Body of pancreas (tissue), 4 donors: ENCODE measurements around the gene LIN37. TPM values are rescaled to one million over a fixed set of nuclear protein-coding genes. Genes with fewer than 3 reads are reported as not detected.

Source experiments
- ATAC-seq: fragments of 150-250 bp; one replicate; pipeline ENCODE4 v1.9.1; 2016
- DNase-seq, 4 donors: peaks; one replicate each; pipeline ENCODE4 v3.0.0-alpha.2; 2019
- H3K27ac ChIP-seq, 4 donors: fragments of 200-600 bp; sonication (generic); 1 replicate in 3 of 4; 2 replicates in 1 of 4; pipeline versions ENCODE4 v1.5.1 to v1.6.1; 2016 to 2019; ENCODE audit warnings: mild to moderate bottlenecking in 1 of 4, mixed read lengths in 1 of 4, moderate library complexity in 1 of 4
- H3K27me3 ChIP-seq, 2 donors: fragments of 200-600 bp; sonication (generic); one replicate each; pipeline ENCODE4 v1.6.0; 2016; ENCODE audit warnings: mild to moderate bottlenecking in 1 of 2
- H3K36me3 ChIP-seq, 2 donors: fragments of 200-600 bp; sonication (generic); replicated peaks in 1 of 2; 2 replicates each; pipeline ENCODE4 v1.5.1; 2016; ENCODE audit warnings: low read depth in 2 of 2; ENCODE audit not compliant: insufficient read depth in 1 of 2
- H3K4me1 ChIP-seq: fragments of 200-600 bp; sonication (generic); one replicate; pipeline ENCODE4 v1.6.0; 2016
- H3K4me3 ChIP-seq, 2 donors: fragments of 200-600 bp; sonication (generic); 1 replicate in 1 of 2; 2 replicates in 1 of 2; pipeline ENCODE4 v1.5.1; 2016 to 2019
- H3K9me3 ChIP-seq, 3 donors: fragments of 200-600 bp; sonication (generic); 1 replicate in 2 of 3; 2 replicates in 1 of 3; pipeline ENCODE4 v1.5.1; 2016
- POLR2A ChIP-seq, 3 donors: fragments of 450-650 bp; IDR thresholded peaks; one replicate each; pipeline ENCODE4 v1.6.1; 2016; ENCODE audit warnings: antibody characterized with exemption in 3 of 3, mild to moderate bottlenecking in 2 of 3
- WGBS, 2 donors: methylation state at CpG; one replicate each; pipeline ENCODE4 v1.1.5; 2017; 5-methylcytosine and 5-hydroxymethylcytosine counted together
- intact Hi-C: fragments of 100-400 bp; cut with DNase I; formaldehyde crosslinking; loops from one replicate; pipeline ENCODE4 v1.15.1; 2023
- total RNA-seq, 2 donors: library from RNA; depleted of rRNA; stranded (reverse); fragments of >200 nt; gene quantifications; one replicate each; pipeline ENCODE4 v1.1.0, GENCODE V29; 2016
- TF ChIP-seq, protein P1 (sequence below), 7 experiments: fragments of 450-650 bp in 4 of 7; fragments of 200-600 bp in 3 of 7; sonication (generic) in 3 of 7; IDR thresholded peaks; one replicate each; pipeline ENCODE4 v1.5.1; 2016 to 2019; ENCODE audit warnings: antibody characterized with exemption in 7 of 7

The LIN37 gene
- total RNA-seq, 2 donors from 2014 or later, result 6.7 to 7.6 TPM

- TF ChIP-seq, protein P1, sequence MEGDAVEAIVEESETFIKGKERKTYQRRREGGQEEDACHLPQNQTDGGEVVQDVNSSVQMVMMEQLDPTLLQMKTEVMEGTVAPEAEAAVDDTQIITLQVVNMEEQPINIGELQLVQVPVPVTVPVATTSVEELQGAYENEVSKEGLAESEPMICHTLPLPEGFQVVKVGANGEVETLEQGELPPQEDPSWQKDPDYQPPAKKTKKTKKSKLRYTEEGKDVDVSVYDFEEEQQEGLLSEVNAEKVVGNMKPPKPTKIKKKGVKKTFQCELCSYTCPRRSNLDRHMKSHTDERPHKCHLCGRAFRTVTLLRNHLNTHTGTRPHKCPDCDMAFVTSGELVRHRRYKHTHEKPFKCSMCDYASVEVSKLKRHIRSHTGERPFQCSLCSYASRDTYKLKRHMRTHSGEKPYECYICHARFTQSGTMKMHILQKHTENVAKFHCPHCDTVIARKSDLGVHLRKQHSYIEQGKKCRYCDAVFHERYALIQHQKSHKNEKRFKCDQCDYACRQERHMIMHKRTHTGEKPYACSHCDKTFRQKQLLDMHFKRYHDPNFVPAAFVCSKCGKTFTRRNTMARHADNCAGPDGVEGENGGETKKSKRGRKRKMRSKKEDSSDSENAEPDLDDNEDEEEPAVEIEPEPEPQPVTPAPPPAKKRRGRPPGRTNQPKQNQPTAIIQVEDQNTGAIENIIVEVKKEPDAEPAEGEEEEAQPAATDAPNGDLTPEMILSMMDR (IDR thresholded peaks at IDR 0.05), result no peak
- TF ChIP-seq POLR2A (IDR thresholded peaks at IDR 0.05), result no peak
- intact Hi-C loops, result no loop called here
- DNase-seq, result no peak
- Histone ChIP-seq H3K9me3 (no peaks in the 10 kb centered on the region), H3K36me3 (peaks cover 5 to 50% of the 10 kb centered on the region in 2 donors), H3K4me1 (no peaks in the 10 kb centered on the region), H3K27ac (no peak overlapping the region), H3K27me3 (no peaks in the 10 kb centered on the region), H3K4me3 (no peak overlapping the region)
- ATAC-seq, result no peak
- whole genome bisulfite sequencing, 2 donors, result 89 to 90% methylated on average over 17 to 20 of the region's 21 CpGs
Measured at GRCh38 chr19:35731779-35732405, 16.5 kb upstream of the LIN37 start.

DNA sequence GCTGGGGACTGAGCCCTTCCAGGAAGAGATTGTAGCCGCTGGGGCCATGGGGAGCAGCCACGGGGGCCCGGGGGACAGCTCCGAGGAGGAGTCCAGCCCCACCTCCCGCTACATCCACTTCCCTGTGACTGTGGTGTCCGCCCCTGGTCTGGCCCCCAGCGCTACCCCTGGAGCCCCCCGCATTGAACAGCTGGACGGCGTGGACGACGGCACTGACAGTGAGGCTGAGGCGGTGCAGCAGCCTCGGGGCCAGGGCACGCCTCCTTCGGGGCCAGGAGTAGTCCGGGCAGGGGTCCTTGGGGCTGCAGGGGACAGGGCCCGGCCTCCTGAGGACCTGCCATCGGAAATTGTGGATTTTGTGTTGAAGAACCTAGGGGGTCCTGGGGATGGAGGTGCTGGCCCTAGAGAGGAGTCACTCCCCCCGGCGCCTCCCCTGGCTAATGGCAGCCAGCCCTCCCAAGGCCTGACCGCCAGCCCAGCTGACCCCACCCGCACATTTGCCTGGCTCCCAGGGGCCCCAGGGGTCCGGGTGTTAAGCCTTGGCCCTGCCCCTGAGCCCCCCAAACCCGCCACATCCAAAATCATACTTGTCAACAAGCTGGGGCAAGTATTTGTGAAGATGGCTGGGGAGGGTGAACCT, 15.7 kb upstream of the LIN37 start:
- no peaks in the 10 kb centered on the region for H3K4me1 ChIP-seq
- H3K9me3 ChIP-seq, result no peaks in the 10 kb centered on the region
- TF ChIP-seq, protein P1 (IDR thresholded peaks at IDR 0.05), result no peak
- no peak for TF ChIP-seq POLR2A (IDR thresholded peaks at IDR 0.05)
- intact Hi-C loops, result no loop called here
- H3K27ac ChIP-seq, result no peak overlapping the region
- no peak overlapping the region for H3K4me3 ChIP-seq
- WGBS, 2 donors, result 91% methylated on average over 22 of the region's 25 CpGs; no CpG with 5 or more reads in 1 of the 2 donors
- H3K27me3 ChIP-seq, result no peaks in the 10 kb centered on the region
- DNase-seq, result no peak
- ATAC-seq, result no peak
- H3K36me3 ChIP-seq, result peaks cover 5 to 45% of the 10 kb centered on the region in 2 donors

DNA sequence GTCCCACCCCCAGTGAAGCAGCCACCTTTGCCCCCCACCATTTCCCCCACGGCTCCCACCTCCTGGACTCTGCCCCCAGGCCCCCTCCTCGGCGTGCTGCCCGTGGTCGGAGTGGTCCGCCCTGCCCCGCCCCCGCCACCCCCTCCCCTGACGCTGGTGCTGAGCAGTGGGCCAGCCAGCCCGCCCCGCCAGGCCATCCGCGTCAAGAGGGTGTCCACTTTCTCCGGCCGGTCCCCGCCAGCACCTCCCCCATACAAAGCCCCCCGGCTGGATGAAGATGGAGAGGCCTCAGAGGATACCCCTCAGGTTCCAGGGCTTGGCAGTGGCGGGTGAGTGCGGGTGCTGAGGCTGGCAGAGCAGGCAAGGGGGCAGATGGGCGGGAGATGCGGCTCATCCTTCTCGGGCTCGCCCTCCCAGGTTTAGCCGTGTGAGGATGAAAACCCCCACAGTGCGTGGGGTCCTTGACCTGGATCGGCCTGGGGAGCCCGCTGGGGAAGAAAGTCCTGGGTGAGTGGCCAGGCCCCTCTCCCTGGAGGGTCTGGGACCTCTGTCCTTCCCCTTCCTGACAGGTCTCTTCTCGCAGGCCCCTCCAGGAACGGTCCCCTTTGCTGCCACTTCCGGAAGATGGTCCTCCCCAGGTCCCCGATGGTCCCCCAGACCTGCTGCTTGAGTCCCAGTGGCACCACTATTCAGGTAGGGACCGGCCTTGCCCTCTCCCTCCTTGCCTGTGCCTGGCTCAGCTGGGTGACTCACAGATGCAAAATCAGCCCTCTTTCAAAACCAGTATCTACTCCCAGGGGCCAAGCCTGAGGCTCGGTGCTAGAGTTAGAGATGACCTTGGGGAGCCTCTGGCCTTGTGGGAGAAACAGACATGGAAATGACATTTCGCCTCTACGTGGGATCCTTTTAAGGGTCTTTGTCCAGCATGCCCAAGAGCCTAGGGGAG, 14.9 kb upstream of the LIN37 start:
- Histone ChIP-seq H3K27ac (no peak overlapping the region), H3K9me3 (no peaks in the 10 kb centered on the region), H3K27me3 (no peaks in the 10 kb centered on the region), H3K4me3 (no peak overlapping the region), H3K4me1 (no peaks in the 10 kb centered on the region), H3K36me3 (peaks cover 8 to 44% of the 10 kb centered on the region in 2 donors)
- intact Hi-C loops, result no loop called here
- DNase-seq (no peak), ATAC-seq (no peak)
- TF ChIP-seq POLR2A (IDR thresholded peaks at IDR 0.05), result no peak
- TF ChIP-seq, protein P1 (IDR thresholded peaks at IDR 0.05), result no peak
- WGBS, 2 donors, result 90 to 92% methylated on average over 22 to 30 of the region's 35 CpGs

DNA sequence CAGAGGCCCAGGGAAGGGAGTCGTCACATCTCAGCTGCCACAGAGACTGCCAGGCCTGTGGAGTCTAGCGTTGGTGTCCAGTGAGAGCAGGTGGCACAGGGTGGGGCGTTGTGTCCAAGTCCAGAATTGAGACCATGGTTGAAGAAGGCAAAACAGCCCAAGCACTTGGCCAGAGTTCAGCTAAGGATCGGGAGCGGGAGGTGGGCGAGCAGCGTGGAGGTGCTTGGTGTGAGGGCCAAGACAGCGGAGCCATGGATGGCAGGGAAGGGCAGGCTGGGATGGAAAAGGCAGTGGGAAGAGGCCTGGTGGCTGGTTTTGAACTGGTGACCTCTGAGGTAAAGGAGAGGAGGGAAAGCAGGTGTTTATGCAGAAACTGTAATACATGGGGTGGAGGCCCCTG, 14.1 kb upstream of the LIN37 start:
- ATAC-seq (no peak), DNase-seq (no peak)
- no peak overlapping the region for H3K4me3 ChIP-seq
- H3K27ac ChIP-seq, result no peak overlapping the region
- peaks cover under 1% of the 10 kb centered on the region for H3K4me1 ChIP-seq
- peaks cover 9 to 40% of the 10 kb centered on the region in 2 donors for H3K36me3 ChIP-seq
- intact Hi-C loops, result no loop called here
- H3K9me3 ChIP-seq, result no peaks in the 10 kb centered on the region
- no peaks in the 10 kb centered on the region for H3K27me3 ChIP-seq
- TF ChIP-seq POLR2A (IDR thresholded peaks at IDR 0.05), result no peak
- TF ChIP-seq, protein P1 (IDR thresholded peaks at IDR 0.05), result no peak
- WGBS, 2 donors, result 95 to 96% methylated on average over 8 of the region's 8 CpGs
